Aorta (tissue), 5 donors: ENCODE measurements around the gene SYNGR1. TPM values are rescaled to one million over a fixed set of nuclear protein-coding genes. Genes with fewer than 3 reads are reported as not detected.

Experiments used
- ATAC-seq: fragments of 200-7000 bp; cut with Tn5 transposase; one replicate; pipeline ENCODE4 v1.9.1; 2022; ENCODE audit warnings: moderate library complexity; ENCODE audit not compliant: low FRiP score
- DNase-seq, 2 donors: peaks; one replicate each; pipeline ENCODE4 v3.0.0-alpha.2; 2020
- H3K27ac ChIP-seq, 2 donors: one replicate each; pipeline ENCODE4 v1.5.1; 2013; ENCODE audit warnings: low read length in 2 of 2, mild to moderate bottlenecking in 2 of 2, moderate library complexity in 2 of 2, control low read depth in 1 of 2, inconsistent platforms in 1 of 2, low read depth in 1 of 2
- H3K27me3 ChIP-seq, 2 donors: one replicate each; pipeline ENCODE4 v1.6.1; 2013; ENCODE audit warnings: control low read depth in 1 of 2, low read length in 1 of 2, mild to moderate bottlenecking in 1 of 2, moderate library complexity in 1 of 2; ENCODE audit not compliant: insufficient read depth in 2 of 2, control insufficient read depth in 1 of 2
- H3K36me3 ChIP-seq, 2 donors: one replicate each; pipeline ENCODE4 v1.6.1; 2013; ENCODE audit warnings: control low read depth in 1 of 2, low read length in 1 of 2, mild to moderate bottlenecking in 1 of 2; ENCODE audit not compliant: insufficient read depth in 2 of 2, control insufficient read depth in 1 of 2
- H3K4me1 ChIP-seq, 2 donors: one replicate each; pipeline ENCODE4 v1.6.1; 2013; ENCODE audit warnings: low read length in 2 of 2, control low read depth in 1 of 2, mild to moderate bottlenecking in 1 of 2, moderate library complexity in 1 of 2; ENCODE audit not compliant: insufficient read depth in 2 of 2, control insufficient read depth in 1 of 2
- H3K4me3 ChIP-seq, 2 donors: one replicate each; pipeline ENCODE4 v1.5.1; 2013; ENCODE audit warnings: low read length in 2 of 2, control low read depth in 1 of 2, mild to moderate bottlenecking in 1 of 2
- H3K9me3 ChIP-seq: one replicate; pipeline ENCODE4 v1.6.1; 2013; ENCODE audit warnings: mild to moderate bottlenecking, low read length; ENCODE audit not compliant: control insufficient read depth
- WGBS, 2 donors: extraction: QIAGEN DNeasy Blood & Tissue Kit; methylation state at CpG; one replicate each; pipeline ENCODE4 v1.1.7; 2013; 5-methylcytosine and 5-hydroxymethylcytosine counted together
- intact Hi-C, 2 donors: fragments of 100-400 bp; cut with DNase I; formaldehyde crosslinking; loops; one replicate each; pipeline versions ENCODE4 v1.14.2 to v1.15.0; 2022
- polyA plus RNA-seq, 2 donors: library from polyadenylated mRNA; stranded (reverse); fragments of 200-250 nt; gene quantifications; one replicate each; pipeline ENCODE4 v1.2.3, GENCODE V29; 2013
- total RNA-seq, 2 donors: library from RNA; stranded (reverse); fragmentation: NEBNext Ultra II Directional; extraction: Animal tissue kit (Norgen Biotek cat#: 25700); gene quantifications; one replicate each; pipeline ENCODE4 v1.2.1, GENCODE V29; 2021
- donor health status: healthy with polysubstance abuse.
- donor health status: Bipolar disorder and iron deficiency.
- donor health status: DM: no; HTN: no; CAD: no.
- donor health status: DM: no; HTN: no; CAD: no.
- donor health status: DM: yes; HTN: yes; CAD: no.

Gene SYNGR1
- total and polyA plus RNA-seq, 4 donors: 5.1 to 26.7 (median 17.0) TPM

DNA sequence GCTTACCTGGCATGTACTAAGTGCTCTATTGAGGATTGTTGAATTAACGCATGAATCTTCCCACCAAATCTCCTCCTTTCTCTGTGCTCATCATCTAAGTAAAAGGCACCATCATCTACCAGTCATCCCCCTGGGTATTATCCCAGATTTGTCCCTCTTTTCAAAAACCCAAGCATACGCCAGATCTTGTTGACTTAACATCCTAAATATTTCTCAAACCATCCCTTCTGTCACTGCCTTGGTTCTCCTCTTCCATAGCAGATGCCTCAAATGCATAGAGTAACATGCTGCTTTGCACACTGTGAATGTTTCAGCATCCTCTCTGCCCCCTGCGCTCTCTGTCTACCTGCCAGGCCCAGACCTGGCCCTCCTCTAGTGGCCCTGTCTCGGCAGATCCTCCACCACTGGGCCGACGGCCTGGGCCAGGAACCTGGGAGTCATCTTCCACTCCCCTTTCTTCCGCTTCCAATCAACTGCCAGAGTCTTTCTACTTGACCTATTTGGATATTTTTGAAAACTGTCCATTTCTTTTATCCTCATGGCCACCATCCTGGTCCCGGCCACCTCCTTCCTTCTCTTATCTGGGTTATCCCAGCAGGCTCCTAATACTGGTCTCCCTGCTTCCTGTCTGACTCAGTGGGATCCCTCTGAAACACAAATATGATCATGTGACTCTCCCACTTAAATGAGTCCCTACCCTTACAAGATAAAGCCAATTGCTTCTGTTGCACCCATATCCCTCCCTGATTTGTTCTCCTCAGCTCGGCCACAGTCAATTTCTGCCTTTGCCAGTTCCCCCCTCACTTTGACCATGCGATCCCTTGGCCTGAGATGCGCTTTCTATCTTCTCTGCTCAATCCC lies 46.4 kb downstream of the SYNGR1 start:
- peak in 1 of 2 donors; percentile 67 for DNase-seq
- no peaks in the 10 kb centered on the region for H3K27me3 ChIP-seq
- no peaks in the 10 kb centered on the region for H3K9me3 ChIP-seq
- WGBS, 2 donors: 87 to 89% methylated on average over 11 of the region's 11 CpGs
- no peak overlapping the region for H3K27ac ChIP-seq
- no peak overlapping the region for H3K4me3 ChIP-seq
- H3K36me3 ChIP-seq: no peaks in the 10 kb centered on the region
- ATAC-seq: no peak
- intact Hi-C loops: loop anchor here (5.0 kb wide), 3 partner anchors 106 to 136 kb away; partner anchors contain the start of genes MIEF1 (in 1 of the 2) and RPS19BP1 (in 1 of the 2)
- H3K4me1 ChIP-seq: no peaks in the 10 kb centered on the region

DNA sequence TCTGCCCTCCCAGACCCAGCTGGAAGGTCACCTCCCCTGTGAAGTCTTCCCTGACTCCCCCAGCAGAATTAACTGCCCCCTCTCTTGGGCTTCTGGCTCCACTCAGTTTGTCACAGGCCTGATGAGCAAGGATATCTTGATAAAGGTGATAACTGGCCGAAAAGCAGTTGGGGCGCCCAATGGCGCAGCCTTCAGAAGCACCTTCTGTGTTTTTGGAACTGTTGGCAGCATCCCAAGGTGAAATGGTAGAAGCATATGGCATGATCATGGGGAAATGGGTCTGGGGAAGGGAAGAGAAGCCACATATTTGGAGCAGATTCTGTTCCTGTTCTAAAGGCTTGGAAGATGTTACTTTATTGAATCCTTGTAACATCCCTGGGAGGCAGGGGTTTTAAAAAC lies 47.0 kb downstream of the SYNGR1 start:
- intact Hi-C loops: loop anchor here (5.0 kb wide), 3 partner anchors 106 to 136 kb away; partner anchors contain the start of genes MIEF1 (in 1 of the 2) and RPS19BP1 (in 1 of the 2)
- H3K9me3 ChIP-seq: no peaks in the 10 kb centered on the region
- H3K27me3 ChIP-seq: no peaks in the 10 kb centered on the region
- no peak overlapping the region for H3K27ac ChIP-seq
- ATAC-seq (no peak), DNase-seq (peak in 1 of 2 donors; percentile 40)
- no peaks in the 10 kb centered on the region for H3K4me1 ChIP-seq
- H3K4me3 ChIP-seq: no peak overlapping the region
- WGBS, 2 donors: 87 to 89% methylated on average over 3 of the region's 3 CpGs
- H3K36me3 ChIP-seq: no peaks in the 10 kb centered on the region

DNA sequence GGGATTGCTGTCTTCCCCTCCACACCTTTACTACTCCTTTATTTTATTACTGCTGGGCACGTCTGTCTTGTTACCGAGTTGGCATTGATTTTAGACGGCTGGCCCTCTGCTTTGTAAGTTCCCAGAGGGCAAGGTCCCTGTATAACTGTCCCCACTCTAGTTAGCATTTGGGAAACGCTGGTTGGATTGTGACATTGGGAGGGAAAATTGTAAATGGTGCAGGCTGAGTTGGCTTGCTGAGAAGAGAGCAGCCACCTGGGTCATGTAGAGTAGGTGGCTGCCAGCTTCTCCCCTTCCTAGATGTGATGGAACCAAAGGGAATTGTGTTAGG lies 51.5 kb downstream of the SYNGR1 start:
- Histone ChIP-seq H3K27ac (no peak overlapping the region), H3K36me3 (no peaks in the 10 kb centered on the region), H3K4me1 (no peaks in the 10 kb centered on the region), H3K9me3 (no peaks in the 10 kb centered on the region), H3K4me3 (no peak overlapping the region), H3K27me3 (no peaks in the 10 kb centered on the region)
- WGBS, 2 donors: 70 to 78% methylated on average over 4 of the region's 4 CpGs
- intact Hi-C loops: loop anchor here (5.0 to 10.0 kb wide), 2 partner anchors 94 to 116 kb away; no protein-coding TSS in a partner anchor
- ATAC-seq (no peak), DNase-seq (no peak)

DNA sequence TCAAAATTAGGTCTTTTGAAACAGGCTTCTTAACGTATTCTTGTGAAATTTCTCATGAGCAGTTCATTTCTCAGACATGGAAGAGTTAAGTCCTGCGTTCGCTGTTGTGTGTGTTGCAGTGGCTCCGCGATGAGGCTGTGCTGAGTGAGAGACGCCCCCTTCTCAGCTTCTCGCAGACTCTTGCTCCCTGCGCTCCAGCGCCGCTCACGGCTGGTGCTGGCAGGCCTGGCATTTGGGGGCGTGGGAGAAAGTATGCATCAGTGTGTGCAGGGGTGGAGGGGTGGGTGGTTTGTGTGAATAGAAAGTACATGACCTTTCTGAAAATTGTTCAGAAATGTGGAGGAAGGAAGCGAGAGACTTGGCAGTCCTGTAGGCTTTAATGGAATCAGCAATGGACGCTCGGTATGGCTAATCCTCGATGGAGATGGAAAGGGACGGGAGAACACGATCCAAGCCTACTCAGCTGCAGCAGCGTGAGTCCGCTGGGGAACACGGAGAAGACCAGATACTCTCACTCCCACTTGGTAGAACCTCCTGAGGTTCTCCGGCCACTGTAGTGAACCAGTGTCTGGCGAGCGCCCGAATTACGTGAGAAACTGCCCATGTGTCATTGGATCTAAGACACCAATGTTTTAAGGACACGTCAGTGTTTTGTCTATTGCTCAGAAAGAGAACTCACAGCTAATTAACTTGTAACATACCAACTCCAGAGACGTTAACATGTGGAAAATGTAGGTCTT lies 55.7 kb downstream of the SYNGR1 start:
- peak; percentile 60 for ATAC-seq
- Histone ChIP-seq H3K9me3 (no peaks in the 10 kb centered on the region), H3K27me3 (no peaks in the 10 kb centered on the region), H3K4me1 (no peaks in the 10 kb centered on the region), H3K4me3 (peak overlapping the region in 1 of 2 donors; percentile 17), H3K27ac (peak overlapping the region in 1 of 2 donors; percentile 6), H3K36me3 (no peaks in the 10 kb centered on the region)
- peak; percentile 71 to 85 for DNase-seq
- intact Hi-C loops: loop anchor here in 1 of 2 donors (10.0 kb wide), 1 partner anchor 89 kb away; no protein-coding TSS in a partner anchor
- WGBS, 2 donors: 13 to 19% methylated on average over 28 of the region's 28 CpGs

DNA sequence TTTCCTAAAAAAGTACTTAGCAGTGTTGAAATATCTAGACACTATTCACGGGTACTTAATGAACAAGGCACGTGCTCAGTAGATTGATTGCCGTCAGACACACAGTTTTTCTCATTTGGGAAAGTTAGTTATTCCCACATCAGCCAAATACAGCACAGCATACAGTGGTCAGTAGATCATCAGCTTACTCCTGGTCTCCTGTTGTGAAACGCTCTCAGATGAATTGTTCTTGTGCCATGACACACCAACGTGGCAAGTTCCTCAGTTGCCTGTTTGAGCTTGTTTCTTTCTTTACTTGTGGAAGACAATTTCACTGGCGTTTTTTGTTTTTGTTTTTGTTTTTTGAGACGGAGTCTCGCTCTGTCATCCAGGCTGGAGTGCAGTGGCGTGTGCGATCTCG lies 58.4 kb downstream of the SYNGR1 start:
- ATAC-seq: peak; percentile 26
- Histone ChIP-seq H3K36me3 (no peaks in the 10 kb centered on the region), H3K9me3 (no peaks in the 10 kb centered on the region), H3K27me3 (no peaks in the 10 kb centered on the region), H3K27ac (no peak overlapping the region), H3K4me3 (no peak overlapping the region), H3K4me1 (no peaks in the 10 kb centered on the region)
- WGBS, 2 donors: 84 to 87% methylated on average over 11 of the region's 11 CpGs
- intact Hi-C loops: loop anchor here in 1 of 2 donors (10.0 kb wide), 1 partner anchor 87 kb away; no protein-coding TSS in a partner anchor
- DNase-seq: peak; percentile 13 to 17

DNA sequence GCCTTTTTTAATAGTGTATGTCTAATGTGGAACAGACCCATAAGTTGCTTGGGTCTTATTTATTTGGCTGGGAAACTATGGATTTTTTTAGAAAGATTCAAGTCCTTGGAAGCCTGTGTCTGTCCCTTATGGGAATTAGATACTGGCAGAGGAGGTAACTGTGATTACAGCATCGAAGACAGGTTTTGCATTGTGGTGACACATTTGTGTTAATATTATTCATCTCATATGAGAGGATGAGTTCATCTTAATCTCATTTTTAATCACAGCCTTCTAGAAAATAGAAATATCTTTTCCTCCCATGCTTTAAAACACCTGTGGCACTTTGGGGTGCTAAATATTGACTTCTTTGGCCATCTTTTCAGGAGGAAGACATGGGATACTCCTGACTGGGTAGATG lies 59.0 kb downstream of the SYNGR1 start:
- H3K36me3 ChIP-seq: no peaks in the 10 kb centered on the region
- ATAC-seq (no peak), DNase-seq (no peak)
- no peaks in the 10 kb centered on the region for H3K9me3 ChIP-seq
- WGBS, 2 donors: 47 to 77% methylated on average over 1 of the region's 1 CpG
- intact Hi-C loops: loop anchor here in 1 of 2 donors (10.0 kb wide), 1 partner anchor 86 kb away; no protein-coding TSS in a partner anchor
- no peak overlapping the region for H3K4me3 ChIP-seq
- H3K27me3 ChIP-seq: no peaks in the 10 kb centered on the region
- no peak overlapping the region for H3K27ac ChIP-seq
- no peaks in the 10 kb centered on the region for H3K4me1 ChIP-seq

DNA sequence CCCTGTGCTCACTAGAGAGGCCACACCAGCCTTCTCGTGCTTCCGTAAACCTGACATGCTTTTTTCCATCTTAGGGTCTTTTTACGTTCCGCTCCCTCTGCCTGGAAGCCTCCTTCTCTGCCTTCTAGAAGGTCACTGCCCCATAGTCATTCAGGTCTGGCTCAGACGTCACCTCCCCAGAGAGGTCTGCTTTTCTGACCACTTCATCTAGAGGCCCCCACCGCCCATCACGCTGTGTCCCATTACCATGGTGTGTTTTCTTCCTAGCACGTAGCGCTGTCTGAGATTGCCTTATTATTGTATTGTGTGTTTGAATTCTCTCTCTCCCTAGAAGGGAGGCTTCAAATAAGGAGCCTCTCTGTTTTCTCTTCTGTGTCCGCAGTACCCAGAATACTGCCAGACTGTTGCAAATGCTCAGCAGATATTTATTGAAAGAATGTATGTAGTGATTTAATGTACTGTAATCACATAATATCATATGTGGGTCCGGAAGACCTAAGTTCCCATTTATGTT lies 59.8 kb downstream of the SYNGR1 start:
- peak in 1 of 2 donors; percentile 10 for DNase-seq
- intact Hi-C loops: loop anchor here in 1 of 2 donors (10.0 kb wide), 1 partner anchor 85 kb away; no protein-coding TSS in a partner anchor
- H3K27ac ChIP-seq: no peak overlapping the region
- no peaks in the 10 kb centered on the region for H3K27me3 ChIP-seq
- WGBS, 2 donors: 93% methylated on average over 11 of the region's 11 CpGs
- no peaks in the 10 kb centered on the region for H3K9me3 ChIP-seq
- no peak for ATAC-seq
- no peaks in the 10 kb centered on the region for H3K4me1 ChIP-seq
- no peak overlapping the region for H3K4me3 ChIP-seq
- no peaks in the 10 kb centered on the region for H3K36me3 ChIP-seq

DNA sequence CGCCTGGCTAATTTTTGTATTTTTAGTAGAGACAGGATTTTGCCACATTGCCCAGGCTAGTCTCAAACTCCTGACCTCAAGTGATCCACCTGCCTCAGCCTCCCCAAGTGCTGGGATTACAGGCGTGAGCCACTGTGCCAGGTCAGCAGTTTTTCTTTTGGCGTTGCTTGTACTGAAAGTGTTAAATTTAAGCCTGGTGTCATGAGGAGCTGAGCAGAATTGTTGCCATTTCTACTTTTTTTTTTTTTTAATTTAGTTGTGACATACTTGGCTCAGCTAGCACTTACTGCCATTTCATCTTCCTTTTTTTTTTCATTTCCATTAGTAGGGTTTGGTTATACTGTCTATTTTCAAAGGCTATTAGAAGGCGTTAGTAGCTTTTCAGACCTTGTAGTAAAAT lies 60.5 kb downstream of the SYNGR1 start:
- H3K27ac ChIP-seq: no peak overlapping the region
- intact Hi-C loops: no loop called here

More for the DNA sequence above, 60.5 kb downstream of the SYNGR1 start:
- Histone ChIP-seq H3K4me1 (no peaks in the 10 kb centered on the region), H3K36me3 (no peaks in the 10 kb centered on the region), H3K9me3 (no peaks in the 10 kb centered on the region), H3K4me3 (no peak overlapping the region), H3K27me3 (no peaks in the 10 kb centered on the region)
- DNase-seq (peak; percentile 8 to 21), ATAC-seq (no peak)
- WGBS, 2 donors: 92 to 93% methylated on average over 4 of the region's 4 CpGs
